Airway epithelial cell (primary cell): Measurements from ENCODE around the gene MID1IP1. TPM values are rescaled to one million over a fixed set of nuclear protein-coding genes. Genes with fewer than 3 reads are reported as not detected.

Experiments
- total RNA-seq: library from RNA; depleted of rRNA; stranded (reverse); fragments of >200 nt; gene quantifications from 2 replicates; pipeline ENCODE4 v1.2.3, GENCODE V29; 2015

MID1IP1 gene, protein sequence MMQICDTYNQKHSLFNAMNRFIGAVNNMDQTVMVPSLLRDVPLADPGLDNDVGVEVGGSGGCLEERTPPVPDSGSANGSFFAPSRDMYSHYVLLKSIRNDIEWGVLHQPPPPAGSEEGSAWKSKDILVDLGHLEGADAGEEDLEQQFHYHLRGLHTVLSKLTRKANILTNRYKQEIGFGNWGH
- 89.9 and 91.5 TPM in 2 replicates for total RNA-seq

DNA sequence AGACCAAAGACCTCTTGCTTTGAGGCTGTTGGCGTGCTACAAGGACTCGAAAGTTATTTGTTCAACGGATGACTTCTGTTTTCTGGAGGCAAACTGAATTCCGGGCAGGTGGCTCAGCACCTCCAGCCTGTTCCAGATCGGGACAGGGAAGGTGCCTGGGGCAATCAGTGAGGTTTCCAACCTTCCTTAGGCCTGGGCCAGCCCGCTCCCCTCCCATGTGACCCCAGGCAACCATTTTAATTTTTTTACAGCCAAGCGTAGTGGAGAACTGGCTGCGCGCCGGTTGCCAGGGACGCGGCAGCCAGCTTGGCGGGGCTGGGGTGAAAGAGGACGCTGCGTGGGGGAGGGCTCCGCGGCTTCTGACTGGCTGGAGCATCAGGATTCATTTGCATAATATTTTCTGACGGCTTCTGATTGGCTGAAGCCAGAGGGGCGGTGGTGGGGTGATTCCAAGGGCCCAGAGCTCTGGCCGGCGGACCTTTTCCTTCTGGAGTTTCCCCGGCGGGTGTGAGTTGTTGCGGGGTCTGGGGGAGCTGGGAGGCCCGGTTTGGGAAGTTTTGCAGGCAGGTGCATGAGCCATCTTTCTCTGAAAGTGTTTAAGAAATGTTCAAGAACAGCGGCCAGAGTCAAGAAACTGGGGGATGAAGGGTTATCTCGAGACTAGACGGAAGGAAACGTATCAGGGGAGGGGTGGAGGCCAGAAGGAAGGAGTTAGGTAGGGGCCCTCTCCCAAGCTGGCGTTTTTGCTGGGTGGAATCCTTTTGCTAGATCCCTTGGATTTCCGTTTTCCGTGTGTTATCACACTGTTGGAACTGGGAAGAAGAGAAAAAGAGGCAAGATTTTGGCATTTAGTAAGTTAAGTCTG is at the start of gene MID1IP1:
MID1IP1 (plus strand) TSS at position 479 of the 865 bp plus-strand sequence. CDS start 3,488 bp downstream, outside the sequence.

Other genes with a start within 250 kb of the MID1IP1 start
- gene TSPAN7, start 239.9 kb upstream of the MID1IP1 start, total RNA-seq, result 2.1 and 3.4 TPM in 2 replicates